HepG2 (cell line): ENCODE measurements around the gene NCOA1. TPM values are rescaled to one million over a fixed set of nuclear protein-coding genes. Genes with fewer than 3 reads are reported as not detected.

ENCODE experiments used
- ATAC-seq: fragments of 200-7000 bp; cut with Tn5 transposase; 3 replicates; pipeline ENCODE4 v1.9.1; 2020; ENCODE audit warnings: mild to moderate bottlenecking, moderate library complexity
- BruUV-seq: library from RNA; stranded (reverse); fragments of 400-500 nt; replicated peaks from 2 replicates; lab custom pipeline; 2021; lab: Mats Ljungman, UMichigan
- CTCF ChIA-PET: fragments of 300-600 bp; formaldehyde crosslinking; extraction: SDS; loops from one replicate; lab custom pipeline; 2021; ENCODE audit warnings: low total read pairs, inconsistent platforms, low intra/inter-chr PET ratio; lab: Yijun Ruan, JAX
- POLR2A ChIA-PET: fragments of 350-600 bp; sonication (Branson Sonifier 250); formaldehyde crosslinking; loops from one replicate; lab custom pipeline; 2020; ENCODE audit warnings: antibody characterized with exemption, inconsistent platforms; lab: Yijun Ruan, JAX
- DNase-seq: peaks from one replicate; pipeline ENCODE4 v3.0.0-alpha.2; 2015; ENCODE audit warnings: low spot score
- FAIRE-seq: peaks from 3 replicates; lab custom pipeline; 2011; peaks lifted over from hg19 to GRCh38; lab: Jason Lieb, UNC
- H2AFZ ChIP-seq: one replicate; pipeline ENCODE4 v1.6.1; 2011; ENCODE audit warnings: low read length, inconsistent platforms
- H3K27ac ChIP-seq: fragments of 300-600 bp; 3 replicates; pipeline ENCODE4 v1.8.0; 2011; ENCODE audit warnings: mixed run types, mild to moderate bottlenecking, mixed read lengths, low read length, inconsistent platforms; ENCODE audit not compliant: insufficient read depth; ENCODE audit errors: extremely low read length
- H3K27me3 ChIP-seq, 2 experiments: fragments of 200-600 bp in 1 of 2; 2 replicates in 1 of 2; 3 replicates in 1 of 2; pipeline versions ENCODE4 v1.6.0 to v1.8.0; 2011; ENCODE audit warnings: low read length in 2 of 2, mild to moderate bottlenecking in 2 of 2, moderate library complexity in 2 of 2, inconsistent platforms in 1 of 2; ENCODE audit not compliant: insufficient read depth in 2 of 2, control insufficient read depth in 1 of 2
- H3K36me3 ChIP-seq, 2 experiments: fragments of 200-600 bp in 1 of 2; replicated peaks in 1 of 2; 2 replicates in 1 of 2; 3 replicates in 1 of 2; pipeline versions ENCODE4 v1.5.1 to v1.8.0; 2011; ENCODE audit warnings: low read length in 2 of 2, inconsistent platforms in 1 of 2; ENCODE audit not compliant: insufficient read depth in 2 of 2, control insufficient read depth in 1 of 2
- H3K4me1 ChIP-seq: 2 replicates; pipeline ENCODE4 v1.5.1; 2012; ENCODE audit warnings: low read length, inconsistent platforms; ENCODE audit not compliant: insufficient read depth
- H3K4me2 ChIP-seq: 2 replicates; pipeline ENCODE4 v1.6.0; 2011; ENCODE audit warnings: low read depth, low read length, inconsistent platforms
- H3K4me3 ChIP-seq, 3 experiments: fragments of 200-600 bp in 1 of 3; sonication (generic), shearing (Covaris generic) in 1 of 3; replicated peaks in 1 of 3; 2 replicates each; pipeline ENCODE4 v1.5.1; 2011 to 2016; ENCODE audit warnings: low read length in 3 of 3, inconsistent platforms in 2 of 3, low read depth in 2 of 3, mild to moderate bottlenecking in 2 of 3, control low read depth in 1 of 3, mixed read lengths in 1 of 3; ENCODE audit not compliant: insufficient read depth in 1 of 3
- H3K79me2 ChIP-seq: one replicate; pipeline ENCODE4 v1.6.1; 2011; ENCODE audit warnings: low read length, inconsistent platforms; ENCODE audit not compliant: insufficient read depth
- H3K9ac ChIP-seq: 2 replicates; pipeline ENCODE4 v1.6.0; 2011; ENCODE audit warnings: mild to moderate bottlenecking, low read depth, low read length, inconsistent platforms; ENCODE audit not compliant: insufficient read depth
- H3K9me3 ChIP-seq: 2 replicates; pipeline ENCODE4 v1.5.1; 2012; ENCODE audit warnings: mild to moderate bottlenecking, low read length
- H4K20me1 ChIP-seq: 2 replicates; pipeline ENCODE4 v1.6.0; 2011; ENCODE audit warnings: inconsistent platforms, mild to moderate bottlenecking, low read length, moderate library complexity; ENCODE audit not compliant: insufficient read depth
- GATAD2A ChIP-seq: IDR thresholded peaks from 2 replicates; pipeline ENCODE4 v1.6.1; 2016
- MIXL1 ChIP-seq: IDR thresholded peaks from 2 replicates; pipeline ENCODE4 v1.6.1; 2016
- PTBP1 ChIP-seq: fragments of 200-400 bp; formaldehyde crosslinking; IDR thresholded peaks from 2 replicates; pipeline ENCODE4 v1.6.1; 2018; ENCODE audit warnings: low read length, low read depth; ENCODE audit not compliant: poor library complexity, severe bottlenecking
- RFXAP ChIP-seq: sonication (generic); formaldehyde crosslinking; IDR thresholded peaks from 2 replicates; pipeline ENCODE4 v1.4.0; 2020; ENCODE audit warnings: missing genetic modification reagents, borderline replicate concordance
- YEATS2 ChIP-seq: sonication (generic); formaldehyde crosslinking; IDR thresholded peaks from 2 replicates; pipeline ENCODE4 v1.4.0; 2020; ENCODE audit warnings: missing genetic modification reagents, borderline replicate concordance
- ZNF121 ChIP-seq: sonication (generic); formaldehyde crosslinking; IDR thresholded peaks from 2 replicates; pipeline ENCODE4 v1.5.0; 2020; ENCODE audit warnings: mild to moderate bottlenecking, missing genetic modification reagents
- ZNF510 ChIP-seq: sonication (generic); formaldehyde crosslinking; IDR thresholded peaks from 2 replicates; pipeline ENCODE4 v1.4.0; 2020; ENCODE audit warnings: low read depth, mild to moderate bottlenecking, missing genetic modification reagents
- ZNF556 ChIP-seq: sonication (generic); formaldehyde crosslinking; IDR thresholded peaks from 2 replicates; pipeline ENCODE4 v1.4.0; 2020; ENCODE audit warnings: mild to moderate bottlenecking, missing genetic modification reagents, borderline replicate concordance
- ZNF563 ChIP-seq: sonication (generic); formaldehyde crosslinking; IDR thresholded peaks from 2 replicates; pipeline ENCODE4 v1.8.0; 2022; ENCODE audit warnings: mild to moderate bottlenecking, moderate library complexity, missing genetic modification reagents
- ZNF652 ChIP-seq: IDR thresholded peaks from 2 replicates; pipeline ENCODE4 v1.6.1; 2016; ENCODE audit warnings: low read depth, borderline replicate concordance
- ZNF670 ChIP-seq: sonication (generic); formaldehyde crosslinking; IDR thresholded peaks from 2 replicates; pipeline ENCODE4 v1.8.0; 2022; ENCODE audit warnings: mild to moderate bottlenecking, missing genetic modification reagents, borderline replicate concordance
- ZNF879 ChIP-seq: sonication (generic); formaldehyde crosslinking; IDR thresholded peaks from 2 replicates; pipeline ENCODE4 v1.8.1; 2023; ENCODE audit warnings: missing genetic modification reagents
- WGBS: methylation state at CpG from one replicate; pipeline ENCODE4 v1.1.6; 2017; ENCODE audit warnings: low lambda C conversion rate; 5-methylcytosine and 5-hydroxymethylcytosine counted together
- in situ Hi-C: cut with HindIII; loops from 2 replicates; pipeline ENCODE4 v1.10.0; 2017; ENCODE audit warnings: low pct_unique_long_range_greater_than_20kb; ENCODE audit not compliant: extremely low pct_ligation_motif_present
- intact Hi-C: fragments of 100-400 bp; cut with micrococcal nuclease; formaldehyde crosslinking; loops from one replicate; pipeline ENCODE4 v1.10.0; 2022; ENCODE audit not compliant: unreplicated experiment
- polyA plus RNA-seq, 8 experiments: library from polyadenylated mRNA; depleted of rRNA in 3 of 8; stranded (reverse) in 7 of 8; unstranded in 1 of 8; fragments of >200 nt; fragmentation: Illumina TruSeq in 4 of 8; extraction: Trizol in 4 of 8; gene quantifications; 2 replicates each; pipeline versions ENCODE4 v1.2.1 to v1.2.3, GENCODE V29; 2011 to 2016; ENCODE audit warnings: low read depth in 4 of 8, missing spikeins in 1 of 8, mixed read lengths in 1 of 8; ENCODE audit not compliant: insufficient read depth in 1 of 8
- total RNA-seq, 5 experiments: library from RNA; depleted of rRNA; stranded (reverse); fragments of >200 nt; fragmentation: Illumina TruSeq; extraction: Trizol; gene quantifications; 2 replicates each; pipeline ENCODE4 v1.2.3, GENCODE V29; 2016; ENCODE audit warnings: low read depth in 1 of 5
- TF ChIP-seq, protein P1 (sequence below): sonication (generic); formaldehyde crosslinking; conservative IDR thresholded peaks from 2 replicates; pipeline ENCODE4 v1.5.0; 2020; ENCODE audit warnings: missing genetic modification reagents
- TF ChIP-seq, protein P2 (sequence below): sonication (generic); formaldehyde crosslinking; IDR thresholded peaks from 2 replicates; pipeline ENCODE4 v1.8.1; 2023; ENCODE audit warnings: missing genetic modification reagents, inconsistent platforms, borderline replicate concordance
- TF ChIP-seq, protein P3 (sequence below): sonication (generic); formaldehyde crosslinking; IDR thresholded peaks from 2 replicates; pipeline ENCODE4 v1.4.0; 2020; ENCODE audit warnings: missing genetic modification reagents
- TF ChIP-seq, protein P4 (sequence below): sonication (generic); formaldehyde crosslinking; IDR thresholded peaks from 2 replicates; pipeline ENCODE4 v1.5.1; 2020; ENCODE audit warnings: missing genetic modification reagents, mild to moderate bottlenecking, borderline replicate concordance
- TF ChIP-seq, protein P5 (sequence below): sonication (generic); formaldehyde crosslinking; IDR thresholded peaks from 2 replicates; pipeline ENCODE4 v1.5.1; 2020; ENCODE audit warnings: missing genetic modification reagents, mild to moderate bottlenecking, borderline replicate concordance

Gene NCOA1
- total and polyA plus RNA-seq, 2 of the 13 experiments (the other 11 are each of a cell fraction or from before 2014, with no cell fraction given): 10.0 to 10.4 TPM

DNA sequence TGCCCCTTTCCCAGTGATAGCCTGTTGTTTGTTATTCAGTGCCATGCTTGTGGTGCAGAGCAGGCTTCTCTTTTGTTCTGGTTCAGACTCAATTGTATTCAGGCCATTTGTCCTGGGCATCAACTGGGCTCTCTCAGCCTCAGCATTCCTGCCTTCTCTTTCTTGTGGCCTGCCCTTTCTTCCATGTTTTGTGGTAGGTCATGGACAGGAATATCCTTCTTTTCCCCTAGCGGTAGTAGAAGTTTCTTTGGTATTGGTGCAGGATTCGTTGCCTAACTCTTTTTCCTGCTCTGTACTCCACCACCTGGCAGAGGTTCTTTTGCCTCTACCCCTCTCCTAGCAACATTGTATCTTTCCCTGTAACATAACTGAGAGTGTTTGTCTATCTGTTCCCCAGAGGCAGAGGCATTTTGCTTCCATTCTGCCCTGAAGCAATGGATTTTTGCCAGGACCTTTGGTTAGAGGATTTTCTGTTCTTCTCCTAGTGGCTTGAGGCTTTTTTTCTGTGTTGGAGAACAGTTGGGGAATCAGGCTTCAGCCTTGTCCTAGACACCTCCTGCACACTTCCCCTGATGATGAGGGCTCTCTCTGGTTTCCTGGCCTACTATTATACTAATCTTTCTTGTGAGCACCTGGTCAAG, 68.5 kb downstream of the NCOA1 start:
- no peaks in the 10 kb centered on the region for H3K4me1 ChIP-seq
- no TSS peak for BruUV-seq
- no peaks in the 10 kb centered on the region for H3K36me3 ChIP-seq
- ChIA-PET POLR2A (no interaction called here), CTCF (no interaction called here)
- H4K20me1 ChIP-seq: no peaks in the 10 kb centered on the region
- H3K79me2 ChIP-seq: no peaks in the 10 kb centered on the region
- 66% methylated on average over 2 of the region's 2 CpGs for WGBS
- ATAC-seq (no peak), FAIRE-seq (no peak), DNase-seq (no peak)
- H3K4me2 ChIP-seq: no peak overlapping the region
- H3K4me3 ChIP-seq: no peak overlapping the region
- H2AFZ ChIP-seq: no peak overlapping the region
- H3K27ac ChIP-seq: no peak overlapping the region
- intact Hi-C loops (no loop called here), in situ Hi-C loops (no loop called here)
- H3K9me3 ChIP-seq: no peaks in the 10 kb centered on the region
- H3K9ac ChIP-seq: no peak overlapping the region
- no peaks in the 10 kb centered on the region for H3K27me3 ChIP-seq
- TF ChIP-seq, protein P1, sequence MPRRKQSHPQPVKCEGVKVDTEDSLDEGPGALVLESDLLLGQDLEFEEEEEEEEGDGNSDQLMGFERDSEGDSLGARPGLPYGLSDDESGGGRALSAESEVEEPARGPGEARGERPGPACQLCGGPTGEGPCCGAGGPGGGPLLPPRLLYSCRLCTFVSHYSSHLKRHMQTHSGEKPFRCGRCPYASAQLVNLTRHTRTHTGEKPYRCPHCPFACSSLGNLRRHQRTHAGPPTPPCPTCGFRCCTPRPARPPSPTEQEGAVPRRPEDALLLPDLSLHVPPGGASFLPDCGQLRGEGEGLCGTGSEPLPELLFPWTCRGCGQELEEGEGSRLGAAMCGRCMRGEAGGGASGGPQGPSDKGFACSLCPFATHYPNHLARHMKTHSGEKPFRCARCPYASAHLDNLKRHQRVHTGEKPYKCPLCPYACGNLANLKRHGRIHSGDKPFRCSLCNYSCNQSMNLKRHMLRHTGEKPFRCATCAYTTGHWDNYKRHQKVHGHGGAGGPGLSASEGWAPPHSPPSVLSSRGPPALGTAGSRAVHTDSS (CRISPR knock-in tag): no peak
- no peak for TF ChIP-seq ZNF652 (CRISPR knock-in tag)
- no peak for TF ChIP-seq ZNF563 (CRISPR knock-in tag)
- TF ChIP-seq, protein P2, sequence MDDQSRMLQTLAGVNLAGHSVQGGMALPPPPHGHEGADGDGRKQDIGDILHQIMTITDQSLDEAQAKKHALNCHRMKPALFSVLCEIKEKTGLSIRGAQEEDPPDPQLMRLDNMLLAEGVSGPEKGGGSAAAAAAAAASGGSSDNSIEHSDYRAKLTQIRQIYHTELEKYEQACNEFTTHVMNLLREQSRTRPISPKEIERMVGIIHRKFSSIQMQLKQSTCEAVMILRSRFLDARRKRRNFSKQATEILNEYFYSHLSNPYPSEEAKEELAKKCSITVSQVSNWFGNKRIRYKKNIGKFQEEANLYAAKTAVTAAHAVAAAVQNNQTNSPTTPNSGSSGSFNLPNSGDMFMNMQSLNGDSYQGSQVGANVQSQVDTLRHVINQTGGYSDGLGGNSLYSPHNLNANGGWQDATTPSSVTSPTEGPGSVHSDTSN (CRISPR knock-in tag): no peak
- no peak for TF ChIP-seq ZNF879 (CRISPR knock-in tag)
- no peak for TF ChIP-seq YEATS2 (CRISPR knock-in tag)
- TF ChIP-seq, protein P3, sequence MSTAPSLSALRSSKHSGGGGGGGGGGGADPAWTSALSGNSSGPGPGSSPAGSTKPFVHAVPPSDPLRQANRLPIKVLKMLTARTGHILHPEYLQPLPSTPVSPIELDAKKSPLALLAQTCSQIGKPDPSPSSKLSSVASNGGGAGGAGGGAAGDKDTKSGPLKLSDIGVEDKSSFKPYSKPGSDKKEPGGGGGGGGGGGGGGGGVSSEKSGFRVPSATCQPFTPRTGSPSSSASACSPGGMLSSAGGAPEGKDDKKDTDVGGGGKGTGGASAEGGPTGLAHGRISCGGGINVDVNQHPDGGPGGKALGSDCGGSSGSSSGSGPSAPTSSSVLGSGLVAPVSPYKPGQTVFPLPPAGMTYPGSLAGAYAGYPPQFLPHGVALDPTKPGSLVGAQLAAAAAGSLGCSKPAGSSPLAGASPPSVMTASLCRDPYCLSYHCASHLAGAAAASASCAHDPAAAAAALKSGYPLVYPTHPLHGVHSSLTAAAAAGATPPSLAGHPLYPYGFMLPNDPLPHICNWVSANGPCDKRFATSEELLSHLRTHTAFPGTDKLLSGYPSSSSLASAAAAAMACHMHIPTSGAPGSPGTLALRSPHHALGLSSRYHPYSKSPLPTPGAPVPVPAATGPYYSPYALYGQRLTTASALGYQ: no peak
- TF ChIP-seq, protein P4, sequence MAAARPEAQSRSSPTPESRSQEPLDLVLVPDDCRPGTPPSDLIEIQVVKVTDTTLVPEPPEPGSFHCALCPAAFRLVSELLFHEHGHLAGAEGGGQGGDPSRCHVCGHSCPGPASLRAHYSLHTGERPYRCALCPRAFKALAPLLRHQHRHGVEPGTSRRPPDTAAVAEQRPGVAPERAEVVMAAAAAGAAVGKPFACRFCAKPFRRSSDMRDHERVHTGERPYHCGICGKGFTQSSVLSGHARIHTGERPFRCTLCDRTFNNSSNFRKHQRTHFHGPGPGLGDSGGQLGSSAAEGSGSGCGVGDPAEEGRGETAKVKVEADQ: no peak
- no peak for TF ChIP-seq ZNF510 (CRISPR knock-in tag)
- TF ChIP-seq ZNF121 (CRISPR knock-in tag): no peak
- no peak for TF ChIP-seq ZNF556 (CRISPR knock-in tag)
- TF ChIP-seq, protein P5, sequence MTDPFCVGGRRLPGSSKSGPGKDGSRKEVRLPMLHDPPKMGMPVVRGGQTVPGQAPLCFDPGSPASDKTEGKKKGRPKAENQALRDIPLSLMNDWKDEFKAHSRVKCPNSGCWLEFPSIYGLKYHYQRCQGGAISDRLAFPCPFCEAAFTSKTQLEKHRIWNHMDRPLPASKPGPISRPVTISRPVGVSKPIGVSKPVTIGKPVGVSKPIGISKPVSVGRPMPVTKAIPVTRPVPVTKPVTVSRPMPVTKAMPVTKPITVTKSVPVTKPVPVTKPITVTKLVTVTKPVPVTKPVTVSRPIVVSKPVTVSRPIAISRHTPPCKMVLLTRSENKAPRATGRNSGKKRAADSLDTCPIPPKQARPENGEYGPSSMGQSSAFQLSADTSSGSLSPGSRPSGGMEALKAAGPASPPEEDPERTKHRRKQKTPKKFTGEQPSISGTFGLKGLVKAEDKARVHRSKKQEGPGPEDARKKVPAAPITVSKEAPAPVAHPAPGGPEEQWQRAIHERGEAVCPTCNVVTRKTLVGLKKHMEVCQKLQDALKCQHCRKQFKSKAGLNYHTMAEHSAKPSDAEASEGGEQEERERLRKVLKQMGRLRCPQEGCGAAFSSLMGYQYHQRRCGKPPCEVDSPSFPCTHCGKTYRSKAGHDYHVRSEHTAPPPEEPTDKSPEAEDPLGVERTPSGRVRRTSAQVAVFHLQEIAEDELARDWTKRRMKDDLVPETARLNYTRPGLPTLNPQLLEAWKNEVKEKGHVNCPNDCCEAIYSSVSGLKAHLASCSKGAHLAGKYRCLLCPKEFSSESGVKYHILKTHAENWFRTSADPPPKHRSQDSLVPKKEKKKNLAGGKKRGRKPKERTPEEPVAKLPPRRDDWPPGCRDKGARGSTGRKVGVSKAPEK: no peak
- no peak for TF ChIP-seq RFXAP (CRISPR knock-in tag)
- TF ChIP-seq GATAD2A (CRISPR knock-in tag): no peak
- TF ChIP-seq ZNF670 (CRISPR knock-in tag): no peak
- no peak for TF ChIP-seq PTBP1
- no peak for TF ChIP-seq MIXL1
